HG02938 (cell line): Measurements from ENCODE around the gene ACBD3.
"Not testable (repeated sequence)": the region's sequence is repeated elsewhere in the genome, so short reads cannot be mapped to it uniquely, and the experiment has no call there.

Experiments used
- ATAC-seq: cut with Tn5 transposase; IDR thresholded peaks from one replicate; pipeline ENCODE4 v1.9.1; 2021; ENCODE audit warnings: mild to moderate bottlenecking, moderate library complexity; ENCODE audit not compliant: unreplicated experiment

The ACBD3 gene

DNA sequence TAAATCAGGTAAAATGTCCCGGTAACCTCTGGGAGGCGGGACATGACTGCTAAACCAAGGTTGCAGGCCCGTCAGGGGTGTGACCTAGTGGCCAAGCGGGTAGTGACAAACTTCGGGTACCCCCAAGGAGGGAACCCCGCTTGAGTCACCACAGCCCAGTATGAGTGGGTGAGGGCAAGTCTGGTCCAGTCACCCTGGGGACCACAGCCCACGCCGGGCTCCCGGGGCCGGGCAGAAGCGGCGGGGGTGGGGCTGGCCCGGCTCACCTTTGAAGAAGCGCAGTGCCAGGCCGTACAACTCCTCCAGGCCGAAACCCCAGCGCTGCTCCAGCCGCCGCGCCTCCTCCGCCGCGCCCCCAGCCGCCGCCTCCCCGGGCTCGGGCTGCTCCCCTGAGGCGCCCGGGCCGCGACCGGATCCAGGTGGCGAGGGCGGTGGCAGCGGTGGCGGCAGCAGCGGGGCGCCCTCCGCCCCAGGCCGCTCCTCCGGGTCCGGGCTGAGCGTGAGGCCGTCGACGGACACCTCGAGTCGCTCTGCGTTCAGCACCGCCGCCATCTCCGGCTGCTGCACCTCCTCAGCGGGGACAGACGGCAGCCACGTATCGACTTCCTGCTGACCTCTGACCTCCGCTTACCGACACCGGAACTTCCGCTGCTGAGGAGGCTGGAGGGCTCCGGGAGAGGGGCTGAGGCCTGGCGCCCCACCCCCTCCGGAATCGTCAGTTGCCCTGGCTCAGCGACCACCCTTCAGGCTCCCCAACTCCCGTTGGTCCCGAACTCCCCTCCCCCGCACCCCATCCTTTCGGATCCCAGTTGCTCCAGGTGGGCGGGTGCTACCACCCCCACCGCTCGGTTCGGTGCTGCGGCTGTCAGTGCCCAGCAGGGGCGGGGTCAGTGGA, at the start of gene ACBD3:
ACBD3 (minus strand) TSS at position 618 of the 895 bp plus-strand sequence; CDS start at position 552, 66 bp downstream.
- peak; percentile 95 for ATAC-seq

DNA sequence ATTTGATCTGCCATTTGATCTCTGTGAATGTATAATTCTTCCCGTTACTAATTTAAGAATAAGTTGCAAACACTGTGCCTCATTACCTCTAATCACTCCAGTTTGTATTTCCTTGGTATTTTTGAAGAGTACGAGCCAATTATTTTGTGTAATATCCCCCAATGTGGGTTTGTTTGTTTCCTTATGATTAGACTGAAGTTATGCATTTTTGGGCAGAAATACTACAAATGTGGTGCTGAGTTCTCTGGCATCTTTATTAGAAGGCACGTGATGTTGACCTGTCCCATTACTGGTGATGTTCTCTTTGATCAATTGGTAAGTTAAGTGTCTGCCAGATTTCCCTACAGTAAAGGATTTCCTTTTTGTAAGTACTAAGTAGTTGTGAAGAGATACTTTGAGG, 47.3 kb upstream of the ACBD3 start:
- ATAC-seq = no peak

DNA sequence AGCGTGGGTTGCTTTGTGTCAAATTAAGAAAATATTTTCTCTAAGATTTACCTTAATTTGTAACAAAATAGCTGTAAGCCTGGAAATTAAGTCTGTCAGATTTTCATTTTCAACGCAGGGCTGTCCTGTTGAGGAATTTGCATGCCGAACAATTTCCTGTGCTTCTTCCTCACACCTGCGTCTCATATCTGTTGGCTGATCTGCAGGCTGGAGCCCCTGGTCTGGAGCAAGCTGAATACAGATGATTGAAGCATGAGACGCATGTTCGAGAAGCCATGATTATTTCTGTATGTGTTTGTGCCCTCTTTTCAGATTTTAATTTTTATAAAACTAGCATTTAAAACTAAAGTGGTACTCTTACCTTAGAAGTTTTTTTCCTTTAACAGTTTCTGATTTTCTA, 46.8 kb upstream of the ACBD3 start:
- ATAC-seq = no peak

DNA sequence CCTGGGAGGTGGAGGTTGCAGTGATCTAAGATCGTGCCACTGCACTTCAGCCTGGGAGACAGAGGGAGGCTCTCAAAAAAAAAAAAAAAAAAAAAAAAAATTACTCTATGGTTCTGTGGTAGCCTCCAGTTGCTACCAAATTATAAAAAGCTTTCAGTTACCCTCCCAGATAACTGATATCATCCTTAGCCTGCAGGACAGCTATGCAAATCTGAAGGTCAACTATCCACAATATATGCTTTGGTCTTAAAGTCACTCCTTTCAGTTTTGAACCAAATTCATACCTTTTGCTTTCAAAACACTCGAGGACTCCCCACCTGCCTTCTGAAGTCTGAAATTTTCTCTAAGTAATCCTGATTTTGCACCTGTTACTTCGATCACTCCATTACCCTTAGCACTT, 40.1 kb upstream of the ACBD3 start:
- no peak for ATAC-seq

DNA sequence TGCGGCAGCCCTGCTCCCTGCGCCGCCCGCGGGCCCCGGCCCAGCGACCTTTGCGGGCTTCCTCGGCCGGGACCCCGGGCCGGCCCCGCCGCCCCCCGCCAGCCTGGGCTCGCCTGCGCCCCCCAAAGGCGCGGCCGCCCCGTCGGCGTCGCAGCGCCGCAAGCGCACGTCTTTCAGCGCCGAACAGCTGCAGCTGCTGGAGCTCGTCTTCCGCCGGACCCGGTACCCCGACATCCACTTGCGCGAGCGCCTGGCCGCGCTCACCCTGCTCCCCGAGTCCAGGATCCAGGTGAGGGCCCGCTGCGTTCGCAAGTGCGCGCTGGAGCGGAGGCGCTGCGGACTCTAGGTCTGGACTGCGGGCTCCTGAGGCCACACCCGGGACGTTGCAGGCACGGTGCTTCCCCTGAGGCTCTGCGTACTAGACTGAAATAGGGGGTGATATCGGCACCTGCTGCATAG, 37.3 kb upstream of the ACBD3 start:
- peak; percentile 73 for ATAC-seq

DNA sequence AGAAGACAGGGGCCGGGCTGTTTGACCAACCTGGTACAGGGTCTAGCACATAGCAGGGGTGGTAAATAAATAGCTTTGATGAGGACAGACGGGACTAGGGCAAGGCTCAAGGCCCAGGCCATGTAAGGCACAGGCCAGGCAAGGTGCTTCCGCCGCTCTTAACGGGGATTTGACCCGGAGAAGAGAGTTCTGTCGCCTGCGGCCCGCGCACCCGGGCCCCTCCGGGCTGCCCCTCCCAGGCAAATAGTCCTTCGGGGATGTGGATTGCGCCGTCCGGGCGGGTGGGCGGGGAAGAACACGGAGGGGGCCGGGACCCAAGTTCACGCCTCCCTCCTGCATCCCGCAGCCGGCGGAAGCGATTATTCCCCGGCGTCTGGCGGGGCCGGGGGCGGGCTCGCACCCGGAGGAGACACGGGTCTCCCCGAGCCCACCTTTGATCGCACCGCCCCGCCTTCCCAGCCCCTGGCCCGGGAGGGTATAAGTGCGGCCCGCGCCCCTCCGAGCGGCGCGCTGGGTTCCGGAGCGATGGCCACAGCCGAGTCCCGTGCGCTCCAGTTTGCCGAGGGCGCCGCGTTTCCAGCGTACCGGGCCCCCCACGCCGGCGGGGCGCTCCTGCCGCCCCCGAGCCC, 36.7 kb upstream of the ACBD3 start, which contains the start of gene MIXL1:
MIXL1 (plus strand) TSS at position 508 of the 629 bp plus-strand sequence; CDS start at position 526, 18 bp downstream.
- peak; percentile 50 for ATAC-seq

DNA sequence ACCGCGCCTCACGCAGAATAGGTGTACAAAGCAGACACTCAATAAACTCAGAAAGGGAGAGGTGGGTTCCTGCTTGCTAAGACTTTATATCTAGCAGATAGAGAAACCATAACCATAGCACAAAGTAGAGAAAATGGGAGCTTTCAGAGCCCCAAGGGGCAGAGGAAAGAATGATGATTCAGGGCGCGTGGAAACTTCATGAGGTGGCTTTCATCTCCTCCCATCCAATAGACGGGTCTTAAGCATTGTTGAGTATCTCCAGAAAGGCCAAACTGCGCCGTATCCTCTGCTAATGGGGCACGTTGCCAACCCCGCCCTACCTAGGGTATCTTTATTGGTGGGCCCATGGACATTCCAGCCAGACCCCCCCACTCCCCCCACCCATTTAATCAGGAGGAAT, 36.1 kb upstream of the ACBD3 start:
- ATAC-seq = no peak

DNA sequence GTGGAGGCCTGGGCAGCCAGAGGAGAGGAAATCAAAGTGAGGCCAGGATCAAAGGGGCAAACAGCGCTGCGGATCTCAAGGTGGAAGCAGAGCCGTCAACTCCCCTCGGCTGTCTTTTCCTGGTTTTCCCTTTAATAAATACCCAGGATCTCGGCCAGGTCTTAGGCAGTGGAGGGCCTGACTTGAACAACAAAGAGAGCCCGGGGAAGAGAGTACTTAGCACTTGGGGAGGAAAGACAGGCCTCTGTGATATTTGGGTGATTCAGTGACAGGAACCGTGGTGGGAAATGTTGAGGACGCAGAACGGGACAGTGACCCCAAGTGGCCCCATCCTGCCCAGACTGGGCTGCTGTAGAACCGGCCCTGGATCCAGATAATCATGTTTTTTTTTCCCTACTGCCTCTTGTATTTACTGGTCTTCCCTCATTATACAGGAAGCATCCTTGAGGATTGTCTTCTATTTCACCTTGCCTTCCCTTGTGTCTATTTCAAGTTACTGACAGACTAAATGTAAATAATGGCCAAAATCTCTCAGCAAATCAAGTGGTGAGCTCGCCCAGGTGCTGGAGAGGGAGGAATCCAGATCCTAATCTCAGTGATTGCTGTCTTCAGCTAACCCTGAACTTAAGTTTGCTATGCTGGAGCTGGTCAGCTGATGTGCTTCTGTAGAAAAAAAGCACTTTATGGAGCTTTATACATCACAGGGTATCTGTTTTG, 34.1 kb upstream of the ACBD3 start:
- ATAC-seq = no peak

DNA sequence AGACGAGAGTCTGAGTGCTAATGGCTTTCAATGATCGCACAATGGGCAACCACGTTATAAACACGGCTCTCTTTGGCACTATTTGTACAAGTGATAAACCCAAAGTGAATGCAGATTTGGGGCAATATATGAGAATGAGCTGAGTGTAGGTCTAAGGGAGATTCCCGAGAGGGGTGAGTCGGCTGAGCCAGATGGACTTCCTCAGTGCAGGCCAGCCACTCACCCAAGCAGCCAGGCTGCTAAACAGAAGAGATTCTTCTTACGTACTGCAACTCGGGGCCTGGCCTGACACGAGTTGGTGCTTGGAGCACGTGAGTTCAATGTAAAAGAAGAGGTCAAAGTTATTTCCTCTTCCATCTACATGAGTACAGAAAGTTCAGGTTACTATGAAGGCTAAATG, 30.7 kb upstream of the ACBD3 start:
- no peak for ATAC-seq

DNA sequence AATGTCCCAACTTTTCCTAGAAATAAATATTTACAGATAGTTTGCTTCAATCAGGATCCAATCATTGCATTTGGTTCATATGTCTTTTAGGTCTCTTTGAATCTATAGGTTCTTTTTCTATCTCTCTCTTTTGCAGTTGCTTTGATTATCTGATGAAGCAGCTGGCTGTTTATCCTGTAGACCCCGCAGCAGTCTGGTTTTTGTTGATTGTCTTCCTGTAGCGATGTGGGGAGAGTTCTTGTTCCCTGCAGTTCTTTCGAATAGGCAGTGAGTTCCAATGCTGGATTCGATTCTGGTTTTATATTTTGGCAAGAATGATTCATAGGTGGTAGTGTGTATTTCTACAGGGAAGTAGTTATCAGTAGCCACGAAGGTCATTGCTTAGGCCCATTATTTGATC, 29.5 kb upstream of the ACBD3 start:
- no peak for ATAC-seq

DNA sequence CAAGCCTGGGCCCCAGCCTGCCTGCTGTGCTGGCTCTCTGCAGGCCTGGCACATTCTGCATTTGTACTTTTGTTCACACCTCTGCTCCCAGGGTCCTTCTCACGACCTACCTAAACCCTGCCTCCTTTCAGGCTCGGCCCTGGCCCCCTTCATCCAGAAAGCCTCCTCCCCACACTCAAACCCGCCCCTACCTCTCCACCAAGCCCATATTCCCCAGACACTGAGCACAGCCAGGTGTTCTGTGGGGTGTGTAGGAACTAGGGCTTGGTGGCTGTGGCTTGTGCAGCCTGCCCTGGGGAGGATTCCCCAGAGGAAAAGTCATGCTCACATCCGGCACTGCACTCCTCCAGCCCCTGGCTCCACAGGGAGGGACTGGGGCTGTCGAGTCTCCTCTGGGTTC, 28.7 kb upstream of the ACBD3 start:
- no peak for ATAC-seq

DNA sequence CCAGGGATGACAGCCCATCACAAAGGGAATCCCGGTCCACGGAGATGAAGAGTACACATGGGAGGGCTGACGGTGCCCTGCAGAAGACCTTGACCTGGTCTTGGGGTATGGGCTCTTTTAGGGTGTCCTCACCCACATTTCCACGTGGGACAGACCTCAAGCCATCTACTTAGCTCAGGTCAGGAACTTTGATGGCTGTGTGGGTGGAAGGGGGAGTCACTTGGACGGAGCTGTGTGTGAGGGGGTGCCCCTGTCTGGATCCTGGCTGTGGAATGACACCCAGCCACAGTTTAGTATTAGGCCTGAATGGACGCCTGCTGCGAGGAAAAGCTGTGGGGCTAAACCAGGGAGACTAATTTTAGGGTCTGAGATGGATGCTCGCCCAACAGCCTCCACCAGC, 26.0 kb upstream of the ACBD3 start:
- ATAC-seq = no peak

DNA sequence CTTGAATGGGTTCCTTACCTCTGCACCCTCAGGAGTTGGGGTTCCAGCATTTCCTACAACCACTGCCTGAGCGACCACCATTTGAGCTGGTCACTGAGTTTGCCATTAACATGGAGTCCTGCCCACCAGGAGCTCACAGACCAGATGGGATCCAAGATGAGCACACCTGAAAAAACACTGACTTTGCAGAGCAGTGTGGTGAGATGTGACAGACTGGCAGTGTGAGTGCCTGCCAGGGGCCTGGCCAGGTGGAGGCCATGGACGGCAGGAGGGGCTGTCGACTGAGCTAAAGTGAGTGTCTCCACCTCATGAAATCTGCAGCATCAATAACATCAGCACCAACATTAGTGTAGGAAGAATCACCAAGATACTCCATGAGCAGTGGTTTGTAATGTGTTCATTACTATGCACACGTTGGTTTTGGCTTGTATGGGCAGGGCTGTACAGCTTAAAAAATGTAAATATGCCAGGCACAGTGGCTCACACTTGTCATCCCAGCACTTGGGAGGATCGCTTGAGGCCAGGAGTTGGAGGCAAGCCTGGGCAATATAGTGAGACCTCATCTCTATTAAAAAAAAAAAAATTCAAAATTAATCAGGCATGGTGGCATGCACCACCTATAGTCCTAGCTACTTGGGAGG, 24.8 kb upstream of the ACBD3 start:
- ATAC-seq = no peak

DNA sequence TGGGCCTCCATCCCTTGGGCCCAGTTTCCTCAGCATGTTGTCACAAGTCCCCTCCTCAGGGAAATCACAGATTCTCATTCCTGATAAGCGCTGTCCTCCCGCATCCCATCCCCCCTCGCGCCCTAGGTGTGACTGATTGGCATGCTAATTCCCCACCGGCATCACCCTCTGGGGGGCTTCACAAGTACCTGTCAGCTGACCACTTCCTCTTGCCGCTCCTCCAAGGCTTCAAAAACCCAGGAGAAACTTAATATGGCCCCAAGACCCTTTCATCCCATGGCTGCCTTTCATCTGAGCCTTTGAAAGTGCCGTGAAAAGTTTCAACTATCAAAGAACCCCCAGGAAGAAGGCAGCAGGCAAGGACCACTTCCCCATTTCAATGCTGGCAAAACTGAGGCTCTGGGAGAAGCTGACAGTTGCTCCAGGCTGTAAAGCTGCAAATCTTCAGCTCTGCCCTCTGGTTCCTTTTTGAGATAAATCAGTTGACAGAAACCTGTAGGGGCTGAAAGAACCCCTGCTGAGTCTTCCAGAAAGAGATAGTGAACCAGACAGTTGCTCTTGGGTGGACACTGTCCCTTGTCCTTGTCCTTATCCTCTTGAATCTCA, 24.1 kb upstream of the ACBD3 start:
- no peak for ATAC-seq

DNA sequence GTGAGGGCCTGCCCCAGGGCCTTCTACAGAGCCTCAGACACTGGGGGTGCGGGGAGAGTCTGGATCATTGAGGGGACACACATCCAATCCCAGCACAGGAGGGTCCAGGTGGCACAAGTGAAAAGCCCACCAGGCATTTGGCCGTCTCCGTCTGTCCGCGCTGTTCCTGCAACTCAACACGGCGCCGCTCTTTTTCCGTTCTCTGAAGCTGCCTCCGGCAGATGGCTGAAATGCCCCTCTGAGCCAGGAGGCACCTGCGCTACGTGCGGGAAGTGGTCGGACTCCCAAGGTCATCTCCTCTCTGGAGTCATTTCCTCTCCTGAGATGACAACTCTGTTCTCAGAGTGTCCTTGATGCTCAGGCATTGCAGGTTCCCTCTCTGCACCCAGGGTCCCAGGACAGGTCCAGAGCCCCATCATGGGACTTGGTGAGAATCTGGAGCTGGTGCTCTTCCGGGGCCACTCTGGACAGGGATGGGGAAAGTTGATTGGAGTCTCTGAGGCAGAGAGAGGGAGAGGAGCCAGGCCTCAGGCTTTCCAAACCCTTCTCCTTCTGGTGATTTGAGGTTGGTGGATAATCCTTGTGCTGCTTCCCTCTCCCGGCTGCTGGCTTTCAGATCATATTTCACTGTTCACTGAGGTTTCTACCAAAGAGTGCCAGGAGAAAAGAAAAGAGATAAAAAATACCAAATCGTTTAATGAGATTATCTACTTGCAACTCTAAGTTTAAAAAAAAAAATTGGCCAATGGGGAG, 22.9 kb upstream of the ACBD3 start:
- ATAC-seq = no peak

DNA sequence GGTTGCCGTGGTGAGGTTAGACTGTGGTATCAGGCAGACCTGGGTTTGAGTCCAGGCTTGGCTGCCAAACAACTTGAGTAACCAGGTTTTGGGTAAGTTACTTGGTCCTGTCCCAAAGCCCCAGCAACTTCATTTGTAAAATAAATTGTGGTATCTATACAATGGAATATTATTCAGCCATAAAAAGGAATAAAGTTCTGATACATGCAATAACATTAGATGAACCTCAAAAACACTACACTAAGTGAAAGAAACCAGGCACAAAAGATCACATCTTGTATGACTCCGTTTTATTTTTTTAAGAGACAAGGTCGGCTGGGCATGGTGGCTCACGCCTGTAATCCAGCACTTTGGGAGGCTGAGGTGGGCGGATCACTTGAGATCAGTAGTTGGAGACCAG, 20.5 kb upstream of the ACBD3 start:
- ATAC-seq = no peak

DNA sequence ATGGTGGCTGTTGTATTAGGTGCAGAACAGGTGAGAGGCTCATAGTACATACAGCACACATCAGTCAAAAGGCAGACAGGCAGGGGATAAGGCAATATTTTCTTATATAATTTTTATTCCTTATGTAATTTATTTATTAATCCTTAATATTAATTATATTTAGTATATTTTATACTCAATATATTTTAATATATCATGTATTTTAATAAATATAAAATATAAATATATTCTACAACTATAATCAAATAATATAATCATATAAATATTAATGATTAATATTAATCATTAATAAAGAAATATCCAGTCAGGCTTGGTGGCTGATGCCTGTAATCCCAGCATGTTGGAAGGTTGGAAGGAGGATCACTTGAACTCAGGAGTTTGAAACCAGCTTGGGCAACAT, 17.7 kb upstream of the ACBD3 start:
- no peak for ATAC-seq

DNA sequence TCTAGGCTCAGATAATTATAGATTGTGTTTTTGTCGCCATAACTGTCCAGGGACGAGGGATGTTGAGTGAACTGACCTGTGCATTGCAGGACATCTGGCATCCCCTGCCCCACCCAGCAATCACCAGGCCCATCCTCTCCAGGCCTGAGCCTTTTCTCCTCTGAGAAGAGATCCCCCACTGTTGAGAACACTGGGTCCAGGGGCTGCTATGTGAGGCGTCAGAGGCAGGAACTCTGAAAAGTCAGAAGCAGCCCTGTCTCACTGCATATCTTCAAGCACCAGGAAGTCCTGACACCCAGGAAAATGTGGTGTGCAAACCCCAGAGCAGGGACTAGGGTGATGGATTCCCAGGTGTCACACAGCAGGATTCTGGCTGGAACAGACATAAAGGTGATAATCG, 17.1 kb upstream of the ACBD3 start:
- ATAC-seq = no peak

DNA sequence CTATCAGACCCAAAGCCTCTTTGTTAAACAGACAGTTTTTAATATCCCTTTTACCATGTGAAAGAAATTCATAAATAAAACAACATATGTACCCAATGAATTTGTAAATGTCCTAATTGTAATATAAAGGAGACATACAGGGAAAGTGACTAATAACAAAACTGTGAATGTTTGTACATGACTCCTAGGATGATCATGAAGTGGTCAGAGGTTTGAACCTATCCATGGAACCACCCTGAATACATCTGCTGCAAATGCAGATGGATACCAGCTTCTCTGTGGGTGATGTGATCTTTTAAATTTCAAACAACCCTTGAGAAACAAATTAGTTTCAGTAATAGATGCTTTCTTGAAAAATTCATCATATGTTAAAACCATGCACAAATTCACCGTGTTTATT, 16.7 kb upstream of the ACBD3 start:
- ATAC-seq = no peak

DNA sequence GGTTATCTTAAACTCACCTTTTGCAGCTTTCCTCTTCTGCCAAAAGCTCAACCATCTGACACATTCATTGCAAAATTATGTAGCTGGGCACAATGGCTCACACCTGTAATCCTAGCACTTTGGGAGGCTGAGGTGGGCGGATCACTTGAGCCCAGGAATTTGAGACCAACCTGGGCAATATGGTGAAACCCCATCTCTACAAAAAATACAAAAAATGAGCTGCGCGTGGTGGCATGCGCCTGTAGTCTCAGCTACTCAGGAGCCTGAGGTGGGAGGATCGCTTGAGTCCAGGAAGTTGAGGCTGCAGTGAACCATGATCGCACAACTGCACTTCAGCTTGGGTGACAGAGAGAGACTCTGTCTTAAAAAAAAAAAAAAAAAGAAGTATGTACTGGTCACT, 16.1 kb upstream of the ACBD3 start:
- ATAC-seq = not testable (repeated sequence)
